Duodenal mucosa (tissue), 2 donors: Measurements from ENCODE around the gene SCAANT1.

Experiments used
- H3K27ac ChIP-seq: one replicate; pipeline ENCODE4 v1.7.0; 2013; ENCODE audit warnings: low read depth, low read length
- H3K27me3 ChIP-seq, 2 donors: one replicate each; pipeline ENCODE4 v1.7.0; 2013; ENCODE audit warnings: low read length in 2 of 2, control low read depth in 1 of 2; ENCODE audit not compliant: insufficient read depth in 2 of 2, control insufficient read depth in 1 of 2
- H3K36me3 ChIP-seq, 2 donors: one replicate each; pipeline ENCODE4 v1.7.0; 2013; ENCODE audit warnings: low read length in 2 of 2, control low read depth in 1 of 2; ENCODE audit not compliant: insufficient read depth in 2 of 2, control insufficient read depth in 1 of 2
- H3K4me1 ChIP-seq, 2 donors: one replicate each; pipeline ENCODE4 v1.7.0; 2013; ENCODE audit warnings: low read length in 2 of 2, control low read depth in 1 of 2; ENCODE audit not compliant: insufficient read depth in 2 of 2, control insufficient read depth in 1 of 2
- H3K4me3 ChIP-seq, 2 donors: one replicate each; pipeline ENCODE4 v1.7.0; 2013; ENCODE audit warnings: low read length in 2 of 2, low read depth in 1 of 2
- H3K9ac ChIP-seq, 2 donors: one replicate each; pipeline ENCODE4 v1.7.0; 2013; ENCODE audit warnings: low read length in 2 of 2, low read depth in 1 of 2
- H3K9me3 ChIP-seq, 2 donors: one replicate each; pipeline ENCODE4 v1.7.0; 2013; ENCODE audit warnings: low read length in 2 of 2, control low read depth in 1 of 2; ENCODE audit not compliant: control insufficient read depth in 1 of 2

SCAANT1 gene

GRCh38 chr3:63864008-63864964 is 47.9 kb downstream of the SCAANT1 start:
- Histone ChIP-seq H3K4me1 (peaks cover 29 to 32% of the 10 kb centered on the region in 2 donors), H3K27me3 (no peaks in the 10 kb centered on the region), H3K9ac (peak overlapping the region; percentile 67 to 82), H3K27ac (peak overlapping the region; percentile 74), H3K36me3 (no peaks in the 10 kb centered on the region), H3K9me3 (no peaks in the 10 kb centered on the region), H3K4me3 (peak overlapping the region; percentile 81 to 86)

DNA sequence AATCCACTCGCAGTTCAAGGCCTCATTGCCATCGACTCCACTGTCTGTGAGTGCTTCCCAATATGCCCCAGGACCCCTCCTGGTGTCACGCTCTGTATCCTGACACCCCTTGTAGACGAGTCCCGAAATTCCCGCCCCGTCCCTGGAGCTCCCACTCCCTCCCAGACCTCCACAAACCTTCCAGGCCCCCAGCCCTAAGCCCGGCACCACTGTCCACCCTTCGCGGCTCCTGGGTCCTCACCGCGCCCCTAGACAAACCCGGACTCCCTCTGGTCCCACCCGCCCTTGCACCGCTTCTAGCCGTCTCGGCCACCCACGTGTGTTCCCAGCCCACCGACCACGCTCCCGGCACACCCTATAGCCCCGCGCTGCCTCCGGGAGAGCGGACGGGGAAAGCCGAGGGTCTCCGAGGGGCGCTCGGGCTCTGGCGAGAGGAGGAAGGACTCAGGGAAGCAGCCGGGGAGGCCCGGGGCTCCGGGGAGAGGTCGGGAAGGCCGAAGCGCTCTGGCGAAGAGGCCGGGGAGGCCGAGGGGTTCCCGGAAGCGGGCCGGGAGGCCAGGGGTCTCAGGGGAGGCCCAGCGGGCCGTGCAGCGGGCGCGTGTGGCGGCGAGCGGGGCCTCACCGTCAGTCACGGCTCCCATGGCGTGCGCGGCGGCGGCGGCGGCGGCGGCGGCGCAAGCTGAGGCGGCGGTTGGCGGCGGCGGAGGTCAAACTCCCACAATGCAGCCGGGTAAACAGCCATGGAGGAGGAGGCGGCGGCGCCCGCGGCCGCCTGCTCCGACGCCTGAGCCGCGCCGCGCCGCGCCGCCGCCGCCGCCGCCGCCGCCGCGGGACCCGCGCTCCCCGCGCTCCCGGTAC is 48.8 kb downstream of the SCAANT1 start, which contains the start of the genes ATXN7 and THOC7:
Gene ATXN7, plus strand, starts transcription at position 718 of the 858 bp plus-strand sequence. CDS start 48,732 bp downstream, outside the sequence.
Gene THOC7, minus strand, starts transcription at position 656 of the 858 bp plus-strand sequence. Its CDS starts 15 bp downstream, at position 641.
- Histone ChIP-seq H3K9ac (peak within 1 kb of the TSS; percentile 75 to 82), H3K27me3 (no peaks in the 10 kb centered on the region), H3K4me1 (peaks cover 29 to 32% of the 10 kb centered on the region in 2 donors), H3K27ac (peak within 1 kb of the TSS; percentile 80), H3K9me3 (no peaks in the 10 kb centered on the region), H3K36me3 (no peaks in the 10 kb centered on the region), H3K4me3 (peak within 1 kb of the TSS; percentile 81 to 87)

DNA sequence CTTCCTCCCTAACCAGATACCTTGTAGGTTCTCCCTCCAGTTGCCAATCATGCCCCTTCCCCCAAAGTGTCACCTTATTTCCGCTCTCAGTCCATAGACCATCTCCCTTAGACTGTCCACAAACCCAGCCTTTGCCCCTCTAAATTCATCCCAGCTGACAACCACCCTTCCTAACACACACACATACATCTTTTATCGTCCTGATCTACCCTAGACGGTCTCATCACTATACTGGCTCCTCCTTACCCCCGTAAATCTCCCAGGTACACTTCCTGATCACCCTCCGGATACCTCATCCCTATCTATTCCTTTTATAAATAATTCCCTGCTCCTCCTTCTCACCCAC is 49.4 kb downstream of the SCAANT1 start:
- H3K4me3 ChIP-seq: peak overlapping the region; percentile 76 to 87

More for the DNA sequence above, 49.4 kb downstream of the SCAANT1 start:
- Histone ChIP-seq H3K9me3 (no peaks in the 10 kb centered on the region), H3K9ac (peak overlapping the region; percentile 75 to 81), H3K27ac (no peak overlapping the region), H3K4me1 (peaks cover 29 to 32% of the 10 kb centered on the region in 2 donors), H3K27me3 (no peaks in the 10 kb centered on the region), H3K36me3 (no peaks in the 10 kb centered on the region)
